Epithelial cell of esophagus (primary cell): Measurements from ENCODE around the gene TRIM32.

ENCODE experiments used
- DNase-seq: peaks from one replicate; pipeline ENCODE4 v3.0.0; 2010; ENCODE audit warnings: low read depth
- H3K4me3 ChIP-seq: 2 replicates; pipeline ENCODE4 v1.5.1; 2011; ENCODE audit warnings: mild to moderate bottlenecking, low read length, control low read depth
- TF ChIP-seq, protein P1 (sequence below): IDR thresholded peaks from 2 replicates; pipeline ENCODE4 v1.5.1; 2011; ENCODE audit warnings: low read depth, mild to moderate bottlenecking, low read length, control low read depth, inconsistent platforms; ENCODE audit not compliant: insufficient read depth; ENCODE audit errors: missing control alignments

TRIM32 gene

DNA sequence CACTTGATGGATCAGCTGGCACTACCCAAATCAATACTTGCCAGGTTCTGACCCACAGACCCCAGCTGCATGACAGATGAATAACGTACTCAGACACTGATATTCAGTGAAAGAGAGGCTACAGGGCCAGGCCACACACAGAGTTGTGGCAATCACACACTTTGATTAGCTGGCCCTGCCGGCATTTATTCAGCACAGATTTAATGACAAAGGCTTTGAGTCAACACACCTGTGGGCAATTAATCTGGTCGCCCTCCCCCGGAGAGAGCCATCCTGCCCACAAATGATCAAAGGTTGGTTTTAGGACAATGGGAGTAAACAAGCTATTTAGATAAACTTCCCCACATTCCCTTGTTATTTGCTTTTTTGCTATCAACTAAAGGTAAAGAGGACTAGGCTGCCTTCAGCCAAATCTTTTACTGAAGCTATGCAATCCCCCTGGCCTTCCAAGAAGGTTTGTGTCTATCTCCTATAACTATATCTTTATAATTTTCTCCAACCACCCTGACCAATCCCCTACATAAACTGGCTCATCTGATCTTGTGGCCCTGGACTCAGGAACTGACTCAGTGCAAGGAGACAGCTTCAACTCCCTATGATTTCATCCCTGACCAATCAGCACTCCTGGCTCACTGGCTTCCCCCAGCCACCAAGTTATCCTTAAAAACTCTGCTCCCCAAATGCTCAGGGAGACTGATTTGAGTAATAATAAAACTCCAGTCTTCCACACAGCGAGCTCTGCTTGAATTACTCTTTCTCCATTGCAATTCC, 12.7 kb upstream of the TRIM32 start:
- no peak for DNase-seq
- no peak overlapping the region for H3K4me3 ChIP-seq
- TF ChIP-seq, protein P1, sequence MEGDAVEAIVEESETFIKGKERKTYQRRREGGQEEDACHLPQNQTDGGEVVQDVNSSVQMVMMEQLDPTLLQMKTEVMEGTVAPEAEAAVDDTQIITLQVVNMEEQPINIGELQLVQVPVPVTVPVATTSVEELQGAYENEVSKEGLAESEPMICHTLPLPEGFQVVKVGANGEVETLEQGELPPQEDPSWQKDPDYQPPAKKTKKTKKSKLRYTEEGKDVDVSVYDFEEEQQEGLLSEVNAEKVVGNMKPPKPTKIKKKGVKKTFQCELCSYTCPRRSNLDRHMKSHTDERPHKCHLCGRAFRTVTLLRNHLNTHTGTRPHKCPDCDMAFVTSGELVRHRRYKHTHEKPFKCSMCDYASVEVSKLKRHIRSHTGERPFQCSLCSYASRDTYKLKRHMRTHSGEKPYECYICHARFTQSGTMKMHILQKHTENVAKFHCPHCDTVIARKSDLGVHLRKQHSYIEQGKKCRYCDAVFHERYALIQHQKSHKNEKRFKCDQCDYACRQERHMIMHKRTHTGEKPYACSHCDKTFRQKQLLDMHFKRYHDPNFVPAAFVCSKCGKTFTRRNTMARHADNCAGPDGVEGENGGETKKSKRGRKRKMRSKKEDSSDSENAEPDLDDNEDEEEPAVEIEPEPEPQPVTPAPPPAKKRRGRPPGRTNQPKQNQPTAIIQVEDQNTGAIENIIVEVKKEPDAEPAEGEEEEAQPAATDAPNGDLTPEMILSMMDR: no peak

DNA sequence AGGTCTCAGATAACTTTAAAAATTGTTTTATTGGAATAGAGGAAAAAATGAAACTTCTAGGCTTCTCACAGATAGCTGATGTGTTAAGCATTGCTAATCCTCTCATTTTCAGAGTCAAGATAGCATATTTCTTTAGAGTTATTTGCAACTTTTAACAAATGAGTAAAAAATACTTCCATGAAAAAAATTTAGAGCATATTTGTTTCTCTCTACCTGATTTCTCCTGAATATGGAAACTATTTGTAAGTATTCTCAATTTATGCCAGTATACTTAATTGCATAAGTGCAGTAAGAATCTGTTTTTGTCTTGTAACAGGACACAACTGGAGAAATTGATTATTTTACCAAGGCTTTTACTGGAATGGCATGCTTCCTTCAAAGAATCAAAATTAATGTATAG, 3.6 kb upstream of the TRIM32 start:
- TF ChIP-seq, protein P1: no peak
- no peak for DNase-seq
- H3K4me3 ChIP-seq: no peak overlapping the region

DNA sequence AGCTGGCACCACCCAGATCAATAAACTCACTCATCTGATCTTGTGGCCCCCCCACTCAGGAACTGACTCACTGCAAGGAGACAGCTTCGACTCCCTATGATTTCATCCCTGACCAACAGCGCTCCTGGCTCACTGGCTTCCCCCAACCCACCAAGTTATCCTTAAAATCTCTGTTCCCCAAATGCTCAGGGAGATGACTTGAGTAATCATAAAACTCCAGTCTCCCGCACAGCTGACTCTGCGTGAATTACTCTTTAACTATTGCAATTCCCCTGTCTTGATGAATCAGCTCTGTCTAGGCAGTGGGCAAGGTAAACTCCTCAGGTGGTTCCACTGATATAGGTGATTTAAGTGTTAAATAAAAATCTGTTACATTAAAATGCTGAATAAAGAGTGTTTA, 1.9 kb upstream of the TRIM32 start:
- no peak for DNase-seq
- no peak overlapping the region for H3K4me3 ChIP-seq

DNA sequence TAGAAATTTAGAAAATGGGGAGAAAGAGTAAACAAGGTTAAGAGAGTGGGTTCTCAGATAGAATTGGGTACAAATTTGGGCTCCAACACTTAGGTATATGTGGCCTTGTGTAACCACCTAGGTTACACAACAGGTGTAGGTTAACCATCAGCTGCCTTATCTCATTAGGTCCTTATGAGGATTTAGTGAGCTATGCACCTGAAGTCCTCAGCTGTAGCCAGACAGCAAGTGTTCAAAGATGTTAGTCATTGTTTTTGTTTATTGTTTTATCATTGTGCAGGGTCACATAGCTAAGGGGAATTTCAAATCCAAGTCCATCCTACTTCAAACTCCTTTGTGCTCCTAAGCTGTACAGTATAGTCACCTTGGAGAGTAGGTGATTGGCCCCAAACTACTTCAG, 970 bp upstream of the TRIM32 start:
- DNase-seq: no peak
- TF ChIP-seq, protein P1: no peak
- no peak overlapping the region for H3K4me3 ChIP-seq

More for the DNA sequence above, 1.9 kb upstream of the TRIM32 start:
- TF ChIP-seq, protein P1: no peak

DNA sequence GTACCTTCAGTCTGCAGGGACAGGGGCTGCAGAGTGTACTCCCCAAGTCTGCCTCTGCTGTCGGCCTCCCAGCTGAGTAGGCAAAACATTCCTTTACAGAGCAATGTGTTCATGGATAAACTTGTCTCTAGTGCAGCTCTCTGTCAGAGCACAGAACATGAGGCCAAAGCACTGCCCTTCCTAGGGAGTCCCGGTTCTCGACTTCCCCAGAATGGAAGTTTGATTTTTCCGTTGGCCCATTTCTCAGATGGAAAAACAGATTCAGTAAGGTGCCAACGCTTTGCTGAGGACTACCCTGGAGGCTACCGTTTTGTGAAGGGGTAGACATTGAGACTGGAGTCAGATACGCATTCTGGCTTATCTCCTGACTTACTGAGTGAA, 422 bp upstream of the TRIM32 start:
- DNase-seq: no peak
- TF ChIP-seq, protein P1: no peak
- H3K4me3 ChIP-seq: peak overlapping the region; percentile 83

DNA sequence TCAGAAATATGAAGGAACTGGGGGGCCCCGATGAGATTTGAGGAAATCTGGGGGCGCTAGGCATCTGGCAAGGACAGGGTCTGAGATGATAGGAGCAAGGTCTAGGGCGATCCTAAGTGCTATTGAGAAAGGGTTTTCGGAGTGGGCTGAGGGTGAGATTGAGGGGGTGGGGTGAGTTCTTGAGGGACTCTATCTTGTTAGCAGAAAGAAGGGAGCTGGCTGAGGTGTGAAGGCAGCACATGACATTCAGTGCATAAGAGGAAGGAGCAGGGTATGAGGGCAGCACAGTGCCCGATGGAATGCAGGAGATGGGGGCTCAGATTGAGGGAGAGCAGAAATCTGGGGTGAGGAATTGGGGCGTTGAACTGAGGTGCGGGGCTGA, 640 bp downstream of the TRIM32 start:
- TF ChIP-seq, protein P1: no peak
- DNase-seq: no peak

More for the DNA sequence above, 640 bp downstream of the TRIM32 start:
- H3K4me3 ChIP-seq: peak overlapping the region; percentile 83
